Keratinocyte (primary cell): ENCODE data around the gene TTC39B. TPM values are rescaled to one million over a fixed set of nuclear protein-coding genes. Genes with fewer than 3 reads are reported as not detected.

ENCODE experiments used
- DNase-seq: peaks from one replicate; pipeline ENCODE4 v3.0.0-alpha.2; 2011; ENCODE audit warnings: low read depth, missing footprints, low spot score
- FAIRE-seq: peaks from 2 replicates; lab custom pipeline; 2011; peaks lifted over from hg19 to GRCh38; lab: Jason Lieb, UNC
- H2AFZ ChIP-seq: 2 replicates; pipeline ENCODE4 v1.6.0; 2012; ENCODE audit warnings: low read length, control low read depth, inconsistent platforms; ENCODE audit not compliant: control insufficient read depth
- H3K27ac ChIP-seq: 2 replicates; pipeline ENCODE4 v1.5.1; 2011; ENCODE audit warnings: low read length; ENCODE audit not compliant: control insufficient read depth, insufficient read depth
- H3K27me3 ChIP-seq: 3 replicates; pipeline ENCODE4 v1.6.0; 2011; ENCODE audit warnings: low read length; ENCODE audit not compliant: control insufficient read depth, insufficient read depth; ENCODE audit errors: extremely low read depth
- H3K36me3 ChIP-seq, 2 experiments: 2 replicates in 1 of 2; 3 replicates in 1 of 2; pipeline ENCODE4 v1.5.1; 2011; ENCODE audit warnings: low read length in 2 of 2, mild to moderate bottlenecking in 1 of 2; ENCODE audit not compliant: control insufficient read depth in 2 of 2, insufficient read depth in 2 of 2; ENCODE audit errors: extremely low read depth in 1 of 2
- H3K4me1 ChIP-seq: 3 replicates; pipeline ENCODE4 v1.5.1; 2011; ENCODE audit warnings: low read length; ENCODE audit not compliant: control insufficient read depth, insufficient read depth; ENCODE audit errors: extremely low read depth
- H3K4me2 ChIP-seq: 3 replicates; pipeline ENCODE4 v1.6.0; 2011; ENCODE audit warnings: low read depth, low read length; ENCODE audit not compliant: control insufficient read depth, insufficient read depth; ENCODE audit errors: extremely low read depth
- H3K4me3 ChIP-seq, 3 experiments: fragments of 200-600 bp in 1 of 3; sonication (generic) in 1 of 3; 2 replicates in 2 of 3; 3 replicates in 1 of 3; pipeline ENCODE4 v1.5.1; 2011 to 2016; ENCODE audit warnings: low read length in 3 of 3, mild to moderate bottlenecking in 3 of 3, control low read depth in 2 of 3, inconsistent platforms in 1 of 3, low read depth in 1 of 3, mixed read lengths in 1 of 3, mixed run types in 1 of 3, moderate library complexity in 1 of 3; ENCODE audit not compliant: control insufficient read depth in 2 of 3, insufficient read depth in 2 of 3; ENCODE audit errors: extremely low read depth in 1 of 3
- H3K79me2 ChIP-seq: 2 replicates; pipeline ENCODE4 v1.6.0; 2012; ENCODE audit warnings: low read length; ENCODE audit not compliant: control insufficient read depth, insufficient read depth
- H3K9ac ChIP-seq: 3 replicates; pipeline ENCODE4 v1.6.0; 2011; ENCODE audit warnings: low read length; ENCODE audit not compliant: control insufficient read depth, insufficient read depth; ENCODE audit errors: extremely low read depth
- H3K9me1 ChIP-seq: 3 replicates; pipeline ENCODE4 v1.6.0; 2011; ENCODE audit warnings: low read length; ENCODE audit not compliant: control insufficient read depth, insufficient read depth; ENCODE audit errors: extremely low read depth
- H3K9me3 ChIP-seq: 2 replicates; pipeline ENCODE4 v1.5.1; 2012; ENCODE audit warnings: low read depth, low read length; ENCODE audit not compliant: control insufficient read depth
- H4K20me1 ChIP-seq: 3 replicates; pipeline ENCODE4 v1.6.0; 2011; ENCODE audit warnings: low read length; ENCODE audit not compliant: control insufficient read depth, insufficient read depth; ENCODE audit errors: extremely low read depth
- EZH2 ChIP-seq: IDR thresholded peaks from one replicate; pipeline ENCODE4 v1.6.1; 2012; ENCODE audit warnings: inconsistent platforms, mild to moderate bottlenecking, low read length, moderate library complexity
- dilution Hi-C: fragments of 300-500 bp; cut with MboI; formaldehyde crosslinking; loops from one replicate; pipeline ENCODE4 v1.7.0; 2020; ENCODE audit warnings: low sequenced_read_pairs; ENCODE audit not compliant: extremely low pct_ligation_motif_present
- polyA plus RNA-seq, 5 experiments: library from polyadenylated mRNA; depleted of rRNA in 3 of 5; stranded (reverse) in 3 of 5; stranded (forward) in 1 of 5; unstranded in 1 of 5; fragments of >200 nt; gene quantifications; 1 replicate in 1 of 5; 2 replicates in 3 of 5; 3 replicates in 1 of 5; pipeline versions ENCODE4 v1.2.1 to v1.2.3, GENCODE V29; 2011 to 2012; ENCODE audit warnings: missing spikeins in 2 of 5, low read depth in 1 of 5, low replicate concordance in 1 of 5
- TF ChIP-seq, protein P1 (sequence below), 3 experiments: IDR thresholded peaks in 1 of 3; conservative IDR thresholded peaks in 1 of 3; optimal IDR thresholded peaks in 1 of 3; 2 replicates in 2 of 3; 3 replicates in 1 of 3; pipeline versions ENCODE3 to v1.5.1; 2011; ENCODE audit warnings: low read length in 3 of 3, mild to moderate bottlenecking in 3 of 3, moderate library complexity in 2 of 3, control low read depth in 1 of 3, inconsistent platforms in 1 of 3; ENCODE audit not compliant: insufficient read depth in 2 of 3; ENCODE audit errors: extremely low read depth in 1 of 3

The TTC39B gene
- polyA plus RNA-seq, 1 donor (not counting 4 experiments of a cell fraction or from before 2014, with no cell fraction given), result 9.7 TPM

DNA sequence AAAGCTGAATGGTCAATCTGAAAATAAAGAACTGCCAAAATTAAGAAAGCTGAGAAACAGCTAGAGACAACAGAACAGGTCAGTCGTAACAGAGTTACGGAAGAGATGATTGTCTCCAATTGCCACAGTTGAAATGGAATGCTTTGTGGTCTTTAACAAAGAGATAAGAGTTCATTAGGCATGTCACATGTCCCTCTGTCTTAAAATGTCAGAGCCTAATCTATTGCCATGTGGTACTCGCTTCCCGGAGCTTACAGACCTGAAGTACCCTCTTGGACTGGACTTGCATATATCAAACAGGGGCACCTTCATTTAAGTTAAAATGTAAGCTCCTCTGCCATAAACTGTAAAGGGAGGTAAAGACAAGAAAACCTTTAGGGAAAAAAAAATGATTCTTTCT lies 19.7 kb downstream of the TTC39B start:
- DNase-seq (no peak), FAIRE-seq (no peak)
- Histone ChIP-seq H3K9ac (no peak overlapping the region), H3K27ac (no peak overlapping the region), H3K9me3 (no peaks in the 10 kb centered on the region), H2AFZ (no peak overlapping the region), H3K27me3 (no peaks in the 10 kb centered on the region), H3K36me3 (no peaks in the 10 kb centered on the region), H3K4me2 (no peak overlapping the region), H3K79me2 (peaks cover 3% of the 10 kb centered on the region), H4K20me1 (no peaks in the 10 kb centered on the region), H3K4me1 (no peaks in the 10 kb centered on the region), H3K4me3 (no peak overlapping the region), H3K9me1 (peaks cover 3% of the 10 kb centered on the region)
- dilution Hi-C loops, result no loop called here
- TF ChIP-seq, protein P1, sequence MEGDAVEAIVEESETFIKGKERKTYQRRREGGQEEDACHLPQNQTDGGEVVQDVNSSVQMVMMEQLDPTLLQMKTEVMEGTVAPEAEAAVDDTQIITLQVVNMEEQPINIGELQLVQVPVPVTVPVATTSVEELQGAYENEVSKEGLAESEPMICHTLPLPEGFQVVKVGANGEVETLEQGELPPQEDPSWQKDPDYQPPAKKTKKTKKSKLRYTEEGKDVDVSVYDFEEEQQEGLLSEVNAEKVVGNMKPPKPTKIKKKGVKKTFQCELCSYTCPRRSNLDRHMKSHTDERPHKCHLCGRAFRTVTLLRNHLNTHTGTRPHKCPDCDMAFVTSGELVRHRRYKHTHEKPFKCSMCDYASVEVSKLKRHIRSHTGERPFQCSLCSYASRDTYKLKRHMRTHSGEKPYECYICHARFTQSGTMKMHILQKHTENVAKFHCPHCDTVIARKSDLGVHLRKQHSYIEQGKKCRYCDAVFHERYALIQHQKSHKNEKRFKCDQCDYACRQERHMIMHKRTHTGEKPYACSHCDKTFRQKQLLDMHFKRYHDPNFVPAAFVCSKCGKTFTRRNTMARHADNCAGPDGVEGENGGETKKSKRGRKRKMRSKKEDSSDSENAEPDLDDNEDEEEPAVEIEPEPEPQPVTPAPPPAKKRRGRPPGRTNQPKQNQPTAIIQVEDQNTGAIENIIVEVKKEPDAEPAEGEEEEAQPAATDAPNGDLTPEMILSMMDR (optimal IDR thresholded peaks at IDR 0.05 in 1 of 3, IDR thresholded peaks at IDR 0.05 in 1 of 3, conservative IDR thresholded peaks at IDR 0.05 in 1 of 3; ENCODE audit: extremely low read depth in 1 of 3, insufficient read depth in 2 of 3, low read length in 3 of 3), result no peak
- no peak for TF ChIP-seq EZH2

DNA sequence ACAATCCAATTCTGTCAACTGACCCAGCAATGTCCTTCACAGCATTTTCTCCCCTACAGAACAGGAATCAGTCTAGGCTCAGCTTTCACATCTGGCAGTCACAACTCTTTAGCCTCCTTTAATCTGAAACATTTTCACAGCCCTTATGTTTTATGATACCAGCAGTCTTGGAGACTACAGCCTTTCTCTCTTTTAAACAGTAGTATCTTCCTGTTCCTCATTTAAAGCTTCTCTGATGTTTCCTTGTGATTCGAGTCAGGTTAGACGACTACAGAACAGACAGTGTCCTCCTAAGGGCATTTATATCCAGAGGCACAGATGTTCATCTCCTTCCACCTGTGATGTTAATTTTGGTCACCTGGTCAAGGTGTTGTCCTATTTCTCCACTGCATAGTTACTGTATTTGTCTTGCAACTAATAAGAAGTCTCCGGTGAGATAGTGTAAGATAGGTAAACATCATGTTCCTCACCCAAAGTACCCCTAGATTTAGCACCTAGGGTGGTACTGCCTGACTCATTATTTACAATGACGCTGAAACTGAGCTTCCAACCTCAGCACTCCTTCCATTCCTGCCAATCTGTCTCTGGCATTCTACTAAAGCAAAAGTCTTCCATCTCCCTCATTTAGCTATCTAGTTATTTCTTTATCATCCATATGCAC lies 20.7 kb downstream of the TTC39B start:
- no peaks in the 10 kb centered on the region for H3K36me3 ChIP-seq
- DNase-seq (no peak), FAIRE-seq (peak; percentile 29)
- H3K9me3 ChIP-seq, result no peaks in the 10 kb centered on the region
- peaks cover 2% of the 10 kb centered on the region for H3K79me2 ChIP-seq
- no peak overlapping the region for H2AFZ ChIP-seq
- H3K4me2 ChIP-seq, result no peak overlapping the region
- no peak overlapping the region for H3K4me3 ChIP-seq
- no peaks in the 10 kb centered on the region for H3K9me1 ChIP-seq
- H3K27ac ChIP-seq, result no peak overlapping the region
- no peaks in the 10 kb centered on the region for H3K4me1 ChIP-seq
- H3K9ac ChIP-seq, result no peak overlapping the region
- dilution Hi-C loops, result no loop called here
- TF ChIP-seq, protein P1 (optimal IDR thresholded peaks at IDR 0.05 in 1 of 3, IDR thresholded peaks at IDR 0.05 in 1 of 3, conservative IDR thresholded peaks at IDR 0.05 in 1 of 3; ENCODE audit: extremely low read depth in 1 of 3, insufficient read depth in 2 of 3, low read length in 3 of 3), result no peak
- TF ChIP-seq EZH2, result no peak
- no peaks in the 10 kb centered on the region for H4K20me1 ChIP-seq
- no peaks in the 10 kb centered on the region for H3K27me3 ChIP-seq
